ENCODE data around the gene SNX14.

- TF ChIP-seq POLR2AphosphoS5 (IDR thresholded peaks at IDR 0.05; ENCODE audit: low read depth, low read length) = no peak
- no peak for TF ChIP-seq POLR2A (IDR thresholded peaks at IDR 0.05; ENCODE audit: low read depth, low read length)
Observed at GRCh38 chr6:85456782-85457181, 136.9 kb downstream of the SNX14 start.

Data from GM12891 (cell line).